HG03432 (cell line): ENCODE measurements around the gene PACSIN2.
"Not testable (repeated sequence)": the region's sequence is repeated elsewhere in the genome, so short reads cannot be mapped to it uniquely, and the experiment has no call there.

Source experiments
- ATAC-seq: cut with Tn5 transposase; IDR thresholded peaks from one replicate; pipeline ENCODE4 v1.9.1; 2021; ENCODE audit warnings: mild to moderate bottlenecking, moderate library complexity; ENCODE audit not compliant: unreplicated experiment

PACSIN2 gene

GRCh38 chr22:42967933-42968332 lies 47.0 kb downstream of the PACSIN2 start:
- no peak for ATAC-seq

- ATAC-seq: no peak
Measured at GRCh38 chr22:42967005-42967404, 47.9 kb downstream of the PACSIN2 start.

GRCh38 chr22:42966497-42966896 lies 48.5 kb downstream of the PACSIN2 start:
- no peak for ATAC-seq

- ATAC-seq: peak; percentile 37
Measured at GRCh38 chr22:42964994-42965699, 49.8 kb downstream of the PACSIN2 start.

GRCh38 chr22:42963231-42963595 lies 51.7 kb downstream of the PACSIN2 start:
- ATAC-seq: no peak

- no peak for ATAC-seq
Measured at GRCh38 chr22:42962295-42963230, 52.4 kb downstream of the PACSIN2 start.

GRCh38 chr22:42961810-42962209 lies 53.1 kb downstream of the PACSIN2 start:
- ATAC-seq: no peak

- ATAC-seq: not testable (repeated sequence)
Measured at GRCh38 chr22:42961400-42961690, 53.6 kb downstream of the PACSIN2 start.

- ATAC-seq: no peak
Measured at GRCh38 chr22:42960531-42961399, 54.2 kb downstream of the PACSIN2 start.

GRCh38 chr22:42959576-42960509 lies 55.1 kb downstream of the PACSIN2 start:
- ATAC-seq: no peak

GRCh38 chr22:42958937-42959336 lies 56.0 kb downstream of the PACSIN2 start:
- ATAC-seq: no peak

- ATAC-seq: no peak
Measured at GRCh38 chr22:42957958-42958357, 57.0 kb downstream of the PACSIN2 start.

GRCh38 chr22:42957544-42957943 lies 57.4 kb downstream of the PACSIN2 start:
- ATAC-seq: no peak

GRCh38 chr22:42955848-42956247 lies 59.1 kb downstream of the PACSIN2 start:
- no peak for ATAC-seq

GRCh38 chr22:42955087-42955635 lies 59.8 kb downstream of the PACSIN2 start:
- ATAC-seq: no peak

GRCh38 chr22:42953751-42954150 lies 61.2 kb downstream of the PACSIN2 start:
- not testable (repeated sequence) for ATAC-seq

GRCh38 chr22:42951093-42951710 lies 63.7 kb downstream of the PACSIN2 start:
- ATAC-seq: no peak

GRCh38 chr22:42950281-42950680 lies 64.7 kb downstream of the PACSIN2 start:
- no peak for ATAC-seq

- no peak for ATAC-seq
Measured at GRCh38 chr22:42949159-42949558, 65.8 kb downstream of the PACSIN2 start.
